NCI-H1105 treated with DMSO at 0.1 percent for 48 hours (cell line): ENCODE measurements around the gene B2M.
"Not testable (repeated sequence)": the region's sequence is repeated elsewhere in the genome, so short reads cannot be mapped to it uniquely, and the experiment has no call there.

ENCODE experiments used
- DNase-seq: peaks from one replicate; lab custom pipeline; 2025; lab: John Stamatoyannopoulos, UW

B2M gene

GRCh38 chr15:44698641-44699040, 12.7 kb upstream of the B2M start:
- no peak for DNase-seq

DNA sequence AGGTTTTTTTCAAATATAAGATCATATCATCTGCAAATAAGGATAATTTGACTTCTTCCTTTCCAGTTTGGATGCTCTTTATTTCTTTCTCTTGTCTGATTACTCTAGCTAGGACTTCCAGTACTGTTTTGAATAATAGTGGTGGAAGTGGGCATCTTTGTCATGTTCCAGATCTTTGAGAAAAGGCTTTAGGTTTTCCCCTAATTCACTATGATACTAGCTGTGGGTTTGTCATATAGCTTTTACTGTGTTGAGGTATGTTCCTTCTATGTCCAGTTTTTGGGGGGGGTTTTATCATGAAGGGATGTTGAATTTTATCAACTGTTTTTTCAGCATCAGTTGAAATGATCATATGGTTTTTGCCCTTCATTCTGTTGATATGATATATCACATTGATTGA, 10.6 kb upstream of the B2M start:
- not testable (repeated sequence) for DNase-seq

GRCh38 chr15:44705986-44706385, 5.3 kb upstream of the B2M start:
- DNase-seq, result no peak

GRCh38 chr15:44706401-44706800, 4.9 kb upstream of the B2M start:
- DNase-seq, result no peak

DNA sequence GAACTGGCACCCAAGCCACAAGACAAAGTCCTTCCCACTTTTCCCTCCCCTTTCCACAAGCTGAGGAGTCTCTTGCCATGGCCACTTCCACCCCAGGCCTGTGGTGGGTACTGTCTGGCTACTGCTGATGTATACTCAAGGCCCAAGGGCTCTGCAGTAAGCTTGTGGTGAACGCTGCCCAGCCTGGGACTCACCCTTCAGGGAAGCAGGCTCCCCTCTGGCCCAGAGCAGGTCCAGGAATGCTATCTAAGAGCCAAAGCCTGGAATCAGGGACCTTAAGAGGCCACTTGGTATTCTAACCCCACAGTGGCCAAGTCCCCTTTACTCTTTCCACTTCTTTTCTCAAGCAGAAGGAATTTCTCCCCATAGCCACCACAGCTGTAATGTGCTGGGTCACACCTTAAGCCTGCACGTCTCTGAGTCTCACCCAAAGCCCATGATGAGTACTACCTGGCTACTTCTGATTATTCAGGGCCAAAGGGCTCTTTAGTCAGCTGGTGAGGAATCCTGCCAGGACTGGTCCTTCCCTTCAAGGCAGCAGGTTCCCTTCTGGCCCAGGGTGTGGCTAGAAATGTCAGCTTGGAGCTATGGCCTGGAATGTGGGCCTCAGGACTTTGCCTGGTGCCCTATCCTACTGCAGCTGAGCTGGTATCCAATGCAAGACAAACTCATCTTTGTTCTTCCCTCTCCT, 4.2 kb upstream of the B2M start:
- no peak for DNase-seq

GRCh38 chr15:44710236-44711095, 851 bp upstream of the B2M start:
- no peak for DNase-seq

DNA sequence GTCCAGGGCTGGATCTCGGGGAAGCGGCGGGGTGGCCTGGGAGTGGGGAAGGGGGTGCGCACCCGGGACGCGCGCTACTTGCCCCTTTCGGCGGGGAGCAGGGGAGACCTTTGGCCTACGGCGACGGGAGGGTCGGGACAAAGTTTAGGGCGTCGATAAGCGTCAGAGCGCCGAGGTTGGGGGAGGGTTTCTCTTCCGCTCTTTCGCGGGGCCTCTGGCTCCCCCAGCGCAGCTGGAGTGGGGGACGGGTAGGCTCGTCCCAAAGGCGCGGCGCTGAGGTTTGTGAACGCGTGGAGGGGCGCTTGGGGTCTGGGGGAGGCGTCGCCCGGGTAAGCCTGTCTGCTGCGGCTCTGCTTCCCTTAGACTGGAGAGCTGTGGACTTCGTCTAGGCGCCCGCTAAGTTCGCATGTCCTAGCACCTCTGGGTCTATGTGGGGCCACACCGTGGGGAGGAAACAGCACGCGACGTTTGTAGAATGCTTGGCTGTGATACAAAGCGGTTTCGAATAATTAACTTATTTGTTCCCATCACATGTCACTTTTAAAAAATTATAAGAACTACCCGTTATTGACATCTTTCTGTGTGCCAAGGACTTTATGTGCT, 527 bp downstream of the B2M start:
- peak; percentile 6 for DNase-seq

- peak; percentile 61 for DNase-seq
Measured at GRCh38 chr15:44712346-44713005, 1.2 kb downstream of the B2M start.

DNA sequence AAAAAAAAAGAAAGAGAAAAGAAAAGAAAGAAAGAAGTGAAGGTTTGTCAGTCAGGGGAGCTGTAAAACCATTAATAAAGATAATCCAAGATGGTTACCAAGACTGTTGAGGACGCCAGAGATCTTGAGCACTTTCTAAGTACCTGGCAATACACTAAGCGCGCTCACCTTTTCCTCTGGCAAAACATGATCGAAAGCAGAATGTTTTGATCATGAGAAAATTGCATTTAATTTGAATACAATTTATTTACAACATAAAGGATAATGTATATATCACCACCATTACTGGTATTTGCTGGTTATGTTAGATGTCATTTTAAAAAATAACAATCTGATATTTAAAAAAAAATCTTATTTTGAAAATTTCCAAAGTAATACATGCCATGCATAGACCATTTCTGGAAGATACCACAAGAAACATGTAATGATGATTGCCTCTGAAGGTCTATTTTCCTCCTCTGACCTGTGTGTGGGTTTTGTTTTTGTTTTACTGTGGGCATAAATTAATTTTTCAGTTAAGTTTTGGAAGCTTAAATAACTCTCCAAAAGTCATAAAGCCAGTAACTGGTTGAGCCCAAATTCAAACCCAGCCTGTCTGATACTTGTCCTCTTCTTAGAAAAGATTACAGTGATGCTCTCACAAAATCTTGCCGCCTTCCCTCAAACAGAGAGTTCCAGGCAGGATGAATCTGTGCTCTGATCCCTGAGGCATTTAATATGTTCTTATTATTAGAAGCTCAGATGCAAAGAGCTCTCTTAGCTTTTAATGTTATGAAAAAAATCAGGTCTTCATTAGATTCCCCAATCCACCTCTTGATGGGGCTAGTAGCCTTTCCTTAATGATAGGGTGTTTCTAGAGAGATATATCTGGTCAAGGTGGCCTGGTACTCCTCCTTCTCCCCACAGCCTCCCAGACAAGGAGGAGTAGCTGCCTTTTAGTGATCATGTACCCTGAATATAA, 2.0 kb downstream of the B2M start:
- peak; percentile 28 for DNase-seq

DNA sequence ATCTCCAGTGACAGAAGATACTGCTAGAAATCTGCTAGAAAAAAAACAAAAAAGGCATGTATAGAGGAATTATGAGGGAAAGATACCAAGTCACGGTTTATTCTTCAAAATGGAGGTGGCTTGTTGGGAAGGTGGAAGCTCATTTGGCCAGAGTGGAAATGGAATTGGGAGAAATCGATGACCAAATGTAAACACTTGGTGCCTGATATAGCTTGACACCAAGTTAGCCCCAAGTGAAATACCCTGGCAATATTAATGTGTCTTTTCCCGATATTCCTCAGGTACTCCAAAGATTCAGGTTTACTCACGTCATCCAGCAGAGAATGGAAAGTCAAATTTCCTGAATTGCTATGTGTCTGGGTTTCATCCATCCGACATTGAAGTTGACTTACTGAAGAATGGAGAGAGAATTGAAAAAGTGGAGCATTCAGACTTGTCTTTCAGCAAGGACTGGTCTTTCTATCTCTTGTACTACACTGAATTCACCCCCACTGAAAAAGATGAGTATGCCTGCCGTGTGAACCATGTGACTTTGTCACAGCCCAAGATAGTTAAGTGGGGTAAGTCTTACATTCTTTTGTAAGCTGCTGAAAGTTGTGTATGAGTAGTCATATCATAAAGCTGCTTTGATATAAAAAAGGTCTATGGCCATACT, 4.0 kb downstream of the B2M start:
- DNase-seq, result no peak

DNA sequence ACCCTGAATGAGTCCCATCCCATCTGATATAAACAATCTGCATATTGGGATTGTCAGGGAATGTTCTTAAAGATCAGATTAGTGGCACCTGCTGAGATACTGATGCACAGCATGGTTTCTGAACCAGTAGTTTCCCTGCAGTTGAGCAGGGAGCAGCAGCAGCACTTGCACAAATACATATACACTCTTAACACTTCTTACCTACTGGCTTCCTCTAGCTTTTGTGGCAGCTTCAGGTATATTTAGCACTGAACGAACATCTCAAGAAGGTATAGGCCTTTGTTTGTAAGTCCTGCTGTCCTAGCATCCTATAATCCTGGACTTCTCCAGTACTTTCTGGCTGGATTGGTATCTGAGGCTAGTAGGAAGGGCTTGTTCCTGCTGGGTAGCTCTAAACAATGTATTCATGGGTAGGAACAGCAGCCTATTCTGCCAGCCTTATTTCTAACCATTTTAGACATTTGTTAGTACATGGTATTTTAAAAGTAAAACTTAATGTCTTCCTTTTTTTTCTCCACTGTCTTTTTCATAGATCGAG, 4.5 kb downstream of the B2M start:
- no peak for DNase-seq

GRCh38 chr15:44716983-44717602, 5.8 kb downstream of the B2M start:
- no peak for DNase-seq

DNA sequence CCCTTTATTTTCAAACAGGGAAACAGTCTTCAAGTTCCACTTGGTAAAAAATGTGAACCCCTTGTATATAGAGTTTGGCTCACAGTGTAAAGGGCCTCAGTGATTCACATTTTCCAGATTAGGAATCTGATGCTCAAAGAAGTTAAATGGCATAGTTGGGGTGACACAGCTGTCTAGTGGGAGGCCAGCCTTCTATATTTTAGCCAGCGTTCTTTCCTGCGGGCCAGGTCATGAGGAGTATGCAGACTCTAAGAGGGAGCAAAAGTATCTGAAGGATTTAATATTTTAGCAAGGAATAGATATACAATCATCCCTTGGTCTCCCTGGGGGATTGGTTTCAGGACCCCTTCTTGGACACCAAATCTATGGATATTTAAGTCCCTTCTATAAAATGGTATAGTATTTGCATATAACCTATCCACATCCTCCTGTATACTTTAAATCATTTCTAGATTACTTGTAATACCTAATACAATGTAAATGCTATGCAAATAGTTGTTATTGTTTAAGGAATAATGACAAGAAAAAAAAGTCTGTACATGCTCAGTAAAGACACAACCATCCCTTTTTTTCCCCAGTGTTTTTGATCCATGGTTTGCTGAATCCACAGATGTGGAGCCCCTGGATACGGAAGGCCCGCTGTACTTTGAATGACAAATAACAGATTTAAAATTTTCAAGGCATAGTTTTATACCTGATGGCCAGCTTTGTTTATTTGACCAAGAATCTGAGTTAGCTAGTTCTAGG, 7.0 kb downstream of the B2M start:
- DNase-seq, result no peak

GRCh38 chr15:44718927-44719292, 7.6 kb downstream of the B2M start:
- no peak for DNase-seq

DNA sequence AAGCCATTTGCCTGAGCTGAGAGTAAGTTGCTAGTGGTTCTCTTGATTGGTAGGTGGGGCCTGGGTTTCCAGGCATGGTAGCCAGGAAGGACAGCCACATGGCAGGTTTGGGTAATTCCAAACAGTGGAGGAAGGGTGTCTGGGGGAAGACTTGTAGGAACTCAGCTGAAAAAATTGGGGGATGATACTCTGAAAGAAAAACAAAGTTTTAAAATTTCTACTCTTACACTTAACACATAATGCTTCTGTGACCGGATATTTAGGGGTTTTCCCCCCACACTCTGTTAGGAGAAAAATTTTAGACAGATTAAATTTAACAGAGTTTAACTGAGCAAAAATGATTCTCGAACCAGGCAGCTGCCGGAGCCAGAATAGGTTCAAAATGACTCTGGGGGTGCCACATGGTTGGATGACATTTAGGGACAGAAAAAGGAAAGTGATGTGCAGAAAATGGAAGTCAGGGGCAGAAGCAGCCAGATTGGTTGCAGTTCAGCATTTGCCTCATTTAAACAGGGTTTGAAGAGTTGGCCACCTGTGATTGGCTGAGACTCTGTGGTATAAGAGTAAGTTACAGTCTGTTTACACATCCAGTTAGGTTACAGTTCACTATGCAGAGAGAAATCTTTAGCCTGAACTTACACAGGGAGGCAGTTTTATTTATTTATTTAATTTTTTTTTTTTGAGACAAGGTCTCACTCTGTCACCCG, 8.1 kb downstream of the B2M start:
- no peak for DNase-seq

GRCh38 chr15:44720000-44720435, 8.7 kb downstream of the B2M start:
- DNase-seq, result not testable (repeated sequence)

- no peak for DNase-seq
Measured at GRCh38 chr15:44720460-44721176, 9.3 kb downstream of the B2M start.

- no peak for DNase-seq
Measured at GRCh38 chr15:44722011-44722410, 10.7 kb downstream of the B2M start.
